GM20000 (cell line): Measurements from ENCODE around the gene CD164L2.

Experiments
- DNase-seq: peaks from one replicate; pipeline ENCODE4 v3.0.0; 2012; ENCODE audit warnings: low spot score
- CTCF ChIP-seq: IDR thresholded peaks from 2 replicates; pipeline ENCODE4 v1.5.1; 2012; ENCODE audit warnings: mild to moderate bottlenecking, control low read depth; ENCODE audit errors: extremely low read depth, missing control alignments

Gene CD164L2

GRCh38 chr1:27353166-27353565, 30.0 kb downstream of the CD164L2 start:
- no peak for DNase-seq

GRCh38 chr1:27351541-27352107, 31.5 kb downstream of the CD164L2 start:
- no peak for DNase-seq
- no peak for TF ChIP-seq CTCF

More at GRCh38 chr1:27353166-27353565, 30.0 kb downstream of the CD164L2 start:
- no peak for TF ChIP-seq CTCF

- no peak for DNase-seq
- no peak for TF ChIP-seq CTCF
These were observed 32.2 kb downstream of the CD164L2 start for GRCh38 chr1:27350663-27351540.

- TF ChIP-seq CTCF = no peak
- DNase-seq = no peak
These were observed 33.1 kb downstream of the CD164L2 start for GRCh38 chr1:27349784-27350662.

GRCh38 chr1:27348861-27349783, 34.0 kb downstream of the CD164L2 start:
- no peak for DNase-seq
- TF ChIP-seq CTCF = no peak

GRCh38 chr1:27346991-27347624, 36.0 kb downstream of the CD164L2 start:
- DNase-seq = no peak
- no peak for TF ChIP-seq CTCF
